ENCODE data around the gene ST3GAL4. TPM values are rescaled to one million over a fixed set of nuclear protein-coding genes. Genes with fewer than 3 reads are reported as not detected.

ST3GAL4 gene
- total and polyA plus RNA-seq, 3 donors from 2014 or later: 102 to 221 (median 212) TPM

- Histone ChIP-seq H3K4me1 (peaks cover 17% of the 10 kb centered on the region), H3K36me3 (ENCODE audit: low read depth, missing control alignments) (no peaks in the 10 kb centered on the region), H3K9me3 (no peaks in the 10 kb centered on the region), H3K27me3 (no peaks in the 10 kb centered on the region), H3K4me3 (no peak overlapping the region), H3K27ac (no peak overlapping the region)
- intact Hi-C loops (cut with DNase I; ENCODE audit: low total_unique reads): loop anchor here (10.0 kb wide), 1 partner anchor 120 kb away; no protein-coding TSS in a partner anchor
- TF ChIP-seq POLR2A (IDR thresholded peaks at IDR 0.05) (no peak), CTCF (IDR thresholded peaks at IDR 0.05) (no peak)
- WGBS, 2 donors: 83 to 85% methylated on average over 12 of the region's 12 CpGs
- no peak for DNase-seq
These were observed 79.5 kb downstream of the ST3GAL4 start for GRCh38 chr11:126434950-126435335.

GRCh38 chr11:126436209-126436755 lies 80.8 kb downstream of the ST3GAL4 start:
- intact Hi-C loops (cut with DNase I; ENCODE audit: low total_unique reads): loop anchor here (10.0 kb wide), 1 partner anchor 121 kb away; no protein-coding TSS in a partner anchor
- Histone ChIP-seq H3K36me3 (ENCODE audit: low read depth, missing control alignments) (no peaks in the 10 kb centered on the region), H3K4me1 (peaks cover 17% of the 10 kb centered on the region), H3K9me3 (no peaks in the 10 kb centered on the region), H3K27me3 (no peaks in the 10 kb centered on the region), H3K4me3 (no peak overlapping the region), H3K27ac (no peak overlapping the region)
- 92 to 94% methylated on average over 5 to 7 of the region's 7 CpGs for WGBS, 2 donors
- DNase-seq: no peak
- TF ChIP-seq POLR2A (IDR thresholded peaks at IDR 0.05): no peak
- no peak for TF ChIP-seq CTCF (IDR thresholded peaks at IDR 0.05)

GRCh38 chr11:126437731-126438130 lies 82.2 kb downstream of the ST3GAL4 start:
- no peaks in the 10 kb centered on the region for H3K27me3 ChIP-seq
- H3K9me3 ChIP-seq: no peaks in the 10 kb centered on the region
- intact Hi-C loops (cut with DNase I; ENCODE audit: low total_unique reads): loop anchor here (10.0 kb wide), 1 partner anchor 123 kb away; no protein-coding TSS in a partner anchor
- H3K4me1 ChIP-seq: peaks cover 5% of the 10 kb centered on the region
- DNase-seq: no peak
- no peak overlapping the region for H3K27ac ChIP-seq
- WGBS, 2 donors: 93 to 98% methylated on average over 4 to 5 of the region's 5 CpGs
- no peak for TF ChIP-seq POLR2A (IDR thresholded peaks at IDR 0.05)
- no peak for TF ChIP-seq CTCF (IDR thresholded peaks at IDR 0.05)
- no peak overlapping the region for H3K4me3 ChIP-seq
- H3K36me3 ChIP-seq (ENCODE audit: low read depth, missing control alignments): no peaks in the 10 kb centered on the region

GRCh38 chr11:126438272-126438671 lies 82.8 kb downstream of the ST3GAL4 start:
- DNase-seq: no peak
- intact Hi-C loops (cut with DNase I; ENCODE audit: low total_unique reads): loop anchor here (10.0 kb wide), 1 partner anchor 123 kb away; no protein-coding TSS in a partner anchor

More at GRCh38 chr11:126438272-126438671, 82.8 kb downstream of the ST3GAL4 start:
- H3K4me1 ChIP-seq: peaks cover 2% of the 10 kb centered on the region
- 77 to 88% methylated on average over 9 of the region's 9 CpGs for WGBS, 2 donors
- H3K27me3 ChIP-seq: no peaks in the 10 kb centered on the region
- TF ChIP-seq POLR2A (IDR thresholded peaks at IDR 0.05) (no peak), CTCF (IDR thresholded peaks at IDR 0.05) (no peak)
- no peak overlapping the region for H3K27ac ChIP-seq
- no peaks in the 10 kb centered on the region for H3K9me3 ChIP-seq
- H3K36me3 ChIP-seq (ENCODE audit: low read depth, missing control alignments): no peaks in the 10 kb centered on the region
- H3K4me3 ChIP-seq: no peak overlapping the region

Measured in testis (tissue), 3 donors.